ENCODE measurements around the gene SLC16A12. TPM values are rescaled to one million over a fixed set of nuclear protein-coding genes. Genes with fewer than 3 reads are reported as not detected.

Gene SLC16A12
- total and polyA plus RNA-seq, 2 of the 13 experiments (the other 11 are each of a cell fraction or from before 2014, with no cell fraction given): 0.02 TPM; not detected in 1

GRCh38 chr10:89414879-89415821 is 120.2 kb downstream of the SLC16A12 start (continued):
- TF ChIP-seq PRDM15 (CRISPR knock-in tag; IDR thresholded peaks at IDR 0.05) (no peak), ZNF710 (CRISPR knock-in tag; IDR thresholded peaks at IDR 0.05; ENCODE audit: borderline replicate concordance) (0 out of 2 replicates have a peak, but pooled peaks have one; percentile 12), ZBTB1 (CRISPR knock-in tag; IDR thresholded peaks at IDR 0.05; ENCODE audit: borderline replicate concordance) (no peak), HINFP (CRISPR knock-in tag; IDR thresholded peaks at IDR 0.05; ENCODE audit: low read depth) (no peak), ZNF136 (CRISPR knock-in tag; IDR thresholded peaks at IDR 0.05; ENCODE audit: low read depth) (no peak; the same call in 1 of the 2 replicates), CHD2 (IDR thresholded peaks at IDR 0.05; ENCODE audit: low read depth, low read length) (no peak), ZNF251 (CRISPR knock-in tag; IDR thresholded peaks at IDR 0.05) (no peak), ZGPAT (CRISPR knock-in tag; IDR thresholded peaks at IDR 0.05) (peak; percentile 58; the same call in 1 of the 2 replicates), ZNF468 (CRISPR knock-in tag; IDR thresholded peaks at IDR 0.05) (no peak), AGO1 (IDR thresholded peaks at IDR 0.05; ENCODE audit: low read depth, low read length, poor library complexity, severe bottlenecking) (no peak), PREB (CRISPR knock-in tag; IDR thresholded peaks at IDR 0.05) (no peak), NR1H2 (CRISPR knock-in tag; IDR thresholded peaks at IDR 0.05; ENCODE audit: borderline replicate concordance, low read depth) (no peak), FOXK2 (IDR thresholded peaks at IDR 0.05) (no peak), HHEX (CRISPR knock-in tag; IDR thresholded peaks at IDR 0.05) (no peak), ZNF24 (IDR thresholded peaks at IDR 0.05) (no peak), ZNF629 (CRISPR knock-in tag; conservative IDR thresholded peaks at IDR 0.05) (no peak; the same call in 1 of the 2 replicates), SMYD3 (CRISPR knock-in tag; IDR thresholded peaks at IDR 0.05) (0 out of 2 replicates have a peak, but pooled peaks have one; percentile 26), RFXAP (CRISPR knock-in tag; IDR thresholded peaks at IDR 0.05; ENCODE audit: borderline replicate concordance) (no peak), SRF (IDR thresholded peaks at IDR 0.05; ENCODE audit: low read depth, low read length) (no peak)
